ENCODE measurements around the gene NPPA.
"Not testable (repeated sequence)": the region's sequence is repeated elsewhere in the genome, so short reads cannot be mapped to it uniquely, and the experiment has no call there.

Gene NPPA

DNA sequence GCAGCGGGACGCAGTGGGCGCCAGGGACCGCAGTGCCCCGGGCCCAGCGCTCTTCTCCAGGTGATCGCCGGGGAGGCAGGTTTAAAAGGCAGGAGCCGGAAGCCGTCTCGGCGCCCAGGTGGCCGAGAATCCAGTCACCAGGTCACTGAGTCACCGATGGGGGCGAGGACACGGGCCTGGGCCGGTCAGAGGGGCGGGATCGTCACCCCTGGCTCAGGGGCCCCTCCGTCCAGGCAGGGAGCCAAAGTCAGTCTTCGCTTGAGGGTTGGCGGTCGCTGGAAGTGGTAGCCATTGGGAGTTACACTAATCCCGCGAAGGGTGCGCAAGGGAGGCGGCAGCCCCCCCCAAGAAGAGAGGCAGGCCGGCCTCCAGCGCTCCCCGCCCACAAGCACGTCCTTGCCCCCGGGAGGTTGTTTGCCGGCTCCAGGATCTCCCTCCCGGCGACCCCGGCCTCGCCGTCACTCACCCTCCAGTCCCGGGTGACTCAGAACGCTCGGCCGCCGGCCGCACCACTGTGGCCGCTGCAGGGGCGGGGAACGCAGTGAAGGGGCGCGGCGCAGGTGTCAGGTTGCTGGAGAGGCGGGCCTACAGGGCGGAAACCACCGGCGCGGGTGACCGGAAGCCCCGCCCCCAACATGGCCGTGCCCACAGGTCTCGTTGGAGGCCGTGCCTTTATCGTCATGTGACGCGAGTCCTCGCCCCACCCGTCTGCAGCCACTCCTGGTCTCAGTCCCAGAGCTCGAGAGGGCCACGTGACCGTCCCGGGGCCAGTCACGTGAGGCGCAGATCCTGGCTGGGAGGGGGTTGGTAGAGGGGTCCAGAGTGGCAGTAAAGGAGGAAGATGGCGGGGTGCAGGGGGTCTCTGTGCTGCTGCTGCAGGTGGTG is 41.9 kb downstream of the NPPA start, which contains the start of the genes CLCN6 and MTHFR:
Gene CLCN6, plus strand, starts transcription at position 770 of the 885 bp plus-strand sequence. Its CDS starts 72 bp downstream, at position 842.
Gene MTHFR, minus strand, starts transcription at position 543 of the 885 bp plus-strand sequence. CDS start 2,848 bp downstream, outside the sequence.
- peak; percentile 98 for DNase-seq

DNA sequence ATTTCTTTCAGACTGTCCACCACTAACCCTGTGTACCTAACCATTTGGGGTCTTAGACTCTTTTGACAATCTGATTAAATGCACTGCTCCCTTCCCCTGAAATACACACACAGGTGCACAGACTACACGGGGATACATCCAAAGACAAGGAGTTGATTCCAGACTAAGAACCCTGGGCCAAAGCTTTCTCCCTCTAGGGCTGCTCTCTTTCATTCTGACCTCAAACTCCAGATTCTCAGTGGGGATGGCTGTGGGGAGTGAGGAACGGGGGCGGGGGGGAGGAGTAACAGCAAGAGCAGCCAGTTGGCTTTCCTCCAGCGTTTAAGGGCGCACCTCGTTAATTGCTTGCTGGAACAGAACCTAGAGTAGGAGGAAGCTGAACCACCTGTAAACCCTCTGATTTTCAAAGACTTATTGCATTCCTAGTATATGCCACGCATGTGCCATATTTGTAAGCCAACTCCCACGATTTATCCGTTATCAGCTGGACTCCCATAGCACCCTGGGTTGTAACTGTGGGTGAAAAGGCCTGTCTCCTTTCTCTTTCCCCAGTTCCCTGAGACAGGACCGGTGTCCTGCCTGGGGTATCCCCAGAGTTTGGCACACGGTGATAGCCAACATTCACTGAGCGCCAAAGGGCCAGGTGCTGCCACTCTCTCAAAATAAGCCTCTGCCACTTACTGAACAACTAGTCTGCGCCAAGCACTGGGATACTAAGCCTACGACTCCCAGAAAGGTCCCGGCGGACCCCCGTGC is 42.7 kb downstream of the NPPA start:
- DNase-seq: peak; percentile 40

DNA sequence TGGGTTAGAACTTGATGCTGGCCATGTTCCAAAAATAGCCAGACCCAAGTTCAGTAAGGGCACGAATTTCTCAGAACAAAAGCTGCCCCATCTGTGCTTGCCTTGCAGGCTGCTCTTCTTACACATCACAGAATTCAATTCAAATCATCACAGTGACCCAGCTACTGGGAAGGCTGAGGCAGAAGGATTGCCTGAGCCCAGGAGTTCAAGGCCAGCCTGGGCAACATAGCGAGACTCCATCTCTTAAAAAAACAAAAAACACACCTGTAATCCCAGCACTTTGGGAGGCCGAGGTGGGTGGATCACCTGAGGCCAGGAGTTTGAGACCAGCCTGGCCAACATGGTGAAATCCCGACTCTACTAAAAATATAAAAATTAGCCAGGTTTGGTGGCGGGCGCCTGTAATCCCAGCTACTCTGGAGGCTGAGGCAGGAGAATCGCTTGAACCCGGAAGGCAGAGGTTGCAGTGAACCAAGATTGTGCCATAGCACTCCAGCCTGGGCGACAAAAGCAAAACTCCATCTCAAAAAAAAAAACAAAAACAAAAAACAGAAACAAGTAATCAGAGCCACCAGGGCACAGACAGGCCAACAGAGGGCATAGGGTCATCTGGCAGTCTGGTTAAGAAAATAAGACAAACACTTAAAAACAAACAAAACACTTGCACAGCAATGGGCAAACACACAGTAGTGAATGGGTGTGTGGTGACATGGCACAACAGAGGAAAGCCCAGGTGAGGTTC is 43.5 kb downstream of the NPPA start:
- not testable (repeated sequence) for DNase-seq

DNA sequence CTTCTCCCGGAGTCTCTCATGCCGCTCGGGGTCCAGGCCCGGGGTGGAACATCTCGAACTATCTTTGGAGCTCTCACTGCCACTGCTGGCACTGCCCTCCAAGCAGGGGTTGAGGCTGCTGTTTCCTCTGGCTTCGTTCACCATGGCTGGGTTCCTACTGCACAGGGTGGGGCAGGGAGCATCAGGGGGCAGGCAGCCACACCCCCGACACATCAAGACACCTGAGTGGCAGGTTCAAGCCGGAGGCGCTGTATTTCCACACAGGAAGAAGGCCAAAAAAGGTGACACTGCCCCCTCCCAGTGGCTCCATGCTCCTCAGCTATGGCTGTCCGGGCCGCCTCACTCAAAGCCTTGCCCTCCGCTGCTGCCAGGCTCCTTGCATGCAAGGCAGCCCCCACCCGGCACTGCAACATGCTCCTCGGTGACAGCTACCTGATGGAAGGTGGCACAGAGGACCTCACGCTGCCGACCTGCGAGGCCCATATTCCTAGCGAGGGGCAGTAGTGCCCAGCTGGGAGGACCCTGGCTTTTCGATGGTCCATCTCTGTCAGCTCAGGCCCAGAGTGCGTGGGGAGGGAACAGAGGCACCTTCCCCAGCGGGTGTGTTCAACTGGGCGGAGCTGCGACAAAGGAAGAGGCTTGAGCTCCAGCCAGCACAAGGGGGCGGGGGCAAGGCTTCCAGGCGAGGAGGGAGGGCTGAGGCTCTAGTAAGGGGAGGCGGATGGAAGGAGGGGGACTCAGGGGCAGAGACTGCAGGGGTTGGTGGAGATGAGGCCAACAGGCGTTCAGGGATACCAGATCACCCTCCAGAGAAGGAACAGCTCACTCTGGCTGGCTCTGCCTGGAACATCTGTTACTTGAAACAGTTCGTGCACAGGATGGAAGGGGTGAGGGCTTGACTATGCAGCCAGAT is 44.4 kb downstream of the NPPA start:
- peak; percentile 86 for DNase-seq

DNA sequence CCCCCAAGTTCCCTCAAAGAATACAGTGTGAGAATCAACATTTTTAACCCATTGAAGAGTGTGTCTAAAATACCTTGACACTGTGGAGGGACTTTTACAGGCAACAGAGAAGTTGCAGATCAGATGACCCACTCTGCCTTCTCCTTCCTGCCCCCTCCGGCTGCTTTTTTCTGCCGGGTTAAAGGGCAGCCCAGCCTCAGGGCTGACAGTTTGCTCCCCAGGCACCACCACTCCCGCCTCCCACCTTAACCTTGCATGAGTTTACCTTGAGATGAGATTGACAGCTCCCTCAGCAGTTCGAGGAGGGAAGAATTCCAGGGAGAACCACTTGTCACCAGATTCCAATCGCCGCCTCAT is 45.0 kb downstream of the NPPA start:
- peak; percentile 8 for DNase-seq

DNA sequence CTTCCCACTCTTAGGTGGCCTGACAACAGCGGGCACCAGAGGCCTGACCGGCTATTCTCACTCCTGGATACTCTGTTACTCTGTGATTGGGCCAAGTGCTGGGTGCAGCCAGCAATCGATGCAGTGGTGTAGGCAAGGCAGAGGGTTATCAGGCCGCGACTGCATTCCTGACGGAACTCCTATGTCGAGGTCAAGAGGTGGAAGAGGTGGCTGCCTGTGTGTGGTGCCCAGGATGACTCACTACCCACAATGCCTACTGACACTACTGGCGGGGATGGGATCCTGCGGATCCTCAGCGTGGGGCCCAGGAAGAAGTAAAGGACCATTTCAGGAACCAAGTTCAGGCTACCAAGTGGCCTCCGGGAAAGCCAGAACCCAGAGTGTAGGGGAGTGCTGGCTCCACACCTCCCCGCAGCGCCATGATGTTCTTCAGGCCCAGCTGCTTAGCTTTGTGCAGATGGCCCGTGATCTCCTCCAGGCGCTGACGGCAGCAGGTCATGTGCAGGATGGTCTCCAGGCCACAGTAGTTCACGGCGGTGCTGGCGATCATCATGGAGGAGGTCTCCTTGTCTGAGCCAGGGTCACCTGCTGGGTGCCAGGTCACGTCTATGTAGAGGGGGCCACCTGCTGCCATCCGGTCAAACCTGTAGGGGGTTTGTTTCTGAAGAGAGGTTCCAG is 46.7 kb downstream of the NPPA start:
- no peak for DNase-seq

DNA sequence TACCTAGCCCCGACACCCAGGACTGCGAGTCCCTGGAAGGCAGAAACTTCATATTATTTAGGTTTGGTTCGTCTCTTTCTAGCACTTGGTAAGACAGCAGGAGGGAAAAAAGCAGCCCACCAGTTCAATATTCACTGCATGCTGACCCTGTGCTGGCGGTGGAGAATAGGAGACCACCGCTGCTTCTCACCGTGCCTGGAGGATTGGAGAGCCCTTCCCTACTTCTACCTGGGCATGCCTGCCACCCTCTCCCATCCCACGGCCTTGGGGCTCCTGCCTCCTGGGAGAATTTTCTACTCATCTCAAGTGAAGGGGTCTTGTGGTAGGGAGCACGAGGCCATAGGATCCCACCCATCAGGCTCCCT is 47.2 kb downstream of the NPPA start:
- no peak for DNase-seq

DNA sequence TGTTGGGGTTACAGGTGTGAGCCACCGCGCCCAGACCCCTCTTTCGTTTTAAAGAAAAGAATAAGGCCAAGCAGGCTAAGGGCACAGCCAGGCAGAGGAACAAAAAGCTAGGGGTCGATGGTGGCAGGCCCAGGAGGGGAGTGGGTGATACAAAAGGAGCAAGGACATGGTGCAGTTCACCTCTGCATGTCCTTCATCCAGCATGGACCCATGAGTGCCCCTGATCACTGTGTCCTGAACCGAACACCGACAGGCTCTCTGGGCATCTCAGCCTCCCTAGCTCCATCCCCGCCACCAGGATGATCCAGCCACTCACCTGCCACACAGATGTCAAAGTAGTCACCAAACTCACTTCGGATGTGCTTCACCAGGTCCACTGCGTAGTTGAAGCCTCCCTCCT is 47.7 kb downstream of the NPPA start:
- no peak for DNase-seq

DNA sequence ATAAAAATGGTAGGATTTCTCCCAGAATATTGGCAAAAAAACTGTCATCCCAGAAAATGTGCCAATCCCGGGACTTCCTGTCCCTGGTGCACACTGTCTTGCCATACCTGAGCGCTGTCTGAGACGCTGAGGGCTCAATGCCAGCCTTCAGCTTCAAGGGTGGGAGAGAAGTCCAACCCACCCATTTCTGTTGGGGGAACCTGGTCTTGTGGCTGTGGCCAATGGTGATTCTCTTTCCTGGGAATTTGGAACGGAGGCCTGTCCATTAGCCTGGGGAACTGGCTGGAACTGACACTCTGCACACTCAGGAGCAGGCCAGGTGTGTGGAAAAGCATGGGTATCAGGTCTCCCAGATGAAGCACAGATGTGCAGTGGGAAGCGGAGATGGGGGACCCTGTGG is 48.5 kb downstream of the NPPA start:
- no peak for DNase-seq

DNA sequence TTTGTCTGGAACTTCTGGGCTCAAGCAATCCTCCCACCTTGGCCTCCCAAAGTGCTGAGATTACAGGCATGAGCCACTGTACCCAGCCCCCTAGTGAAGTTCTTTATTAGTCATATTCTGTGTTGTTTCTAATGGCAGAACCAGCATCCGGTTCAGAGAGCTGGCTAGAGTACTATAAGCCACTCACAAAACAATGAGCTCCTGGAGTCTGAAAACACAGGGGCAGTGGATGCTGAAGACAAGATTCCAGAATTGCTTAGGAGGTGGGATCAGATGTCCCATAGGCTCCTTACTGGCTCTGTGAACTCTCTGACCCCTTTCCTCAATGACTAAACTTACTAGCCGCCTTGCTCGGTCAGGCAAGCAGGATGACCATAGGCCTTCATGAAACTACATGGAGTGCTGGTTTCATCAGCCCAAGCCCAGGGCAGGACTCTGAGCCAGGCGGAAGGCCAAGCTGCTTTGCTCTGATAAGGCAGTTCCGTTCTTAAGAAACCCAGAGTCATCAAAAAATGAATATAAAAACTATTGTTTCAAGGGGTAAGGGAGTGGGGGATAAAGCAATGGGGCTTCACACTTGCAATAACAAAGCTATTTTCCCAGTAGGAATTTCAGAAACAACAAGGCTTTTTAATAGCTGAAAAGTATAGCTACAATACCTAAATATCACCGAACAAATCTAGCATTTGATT is 49.9 kb downstream of the NPPA start:
- DNase-seq: peak; percentile 84

DNA sequence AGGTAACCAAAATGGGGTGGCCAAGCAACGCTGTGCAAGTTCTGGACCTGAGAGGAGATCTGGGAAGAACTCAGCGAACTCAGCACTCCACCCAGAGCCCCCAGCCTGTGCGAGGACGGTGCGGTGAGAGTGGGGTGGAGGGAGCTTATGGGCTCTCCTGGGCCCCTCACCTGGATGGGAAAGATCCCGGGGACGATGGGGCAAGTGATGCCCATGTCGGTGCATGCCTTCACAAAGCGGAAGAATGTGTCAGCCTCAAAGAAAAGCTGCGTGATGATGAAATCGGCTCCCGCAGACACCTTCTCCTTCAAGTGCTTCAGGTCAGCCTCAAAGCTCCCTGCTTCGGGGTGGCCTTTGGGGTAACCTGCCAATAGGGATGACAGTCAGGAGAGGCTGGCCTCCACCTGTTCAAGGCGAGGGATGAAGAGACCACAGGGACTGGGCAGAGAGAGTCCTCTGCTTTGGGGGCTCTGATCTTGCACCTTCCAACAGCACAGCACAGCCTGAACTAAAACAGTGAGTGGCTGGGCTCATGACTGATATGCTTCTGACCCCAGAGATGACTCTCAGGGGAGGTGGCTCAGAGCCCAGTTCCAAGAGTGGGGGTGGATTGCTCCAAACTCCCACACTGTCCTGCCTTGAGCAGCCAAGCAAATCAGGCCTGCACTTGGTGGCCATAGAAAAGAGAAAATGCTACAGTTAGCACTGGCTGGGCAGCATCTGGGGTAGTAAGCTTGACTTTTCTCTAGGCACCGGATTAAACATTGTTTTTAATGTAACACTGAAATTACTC is 51.4 kb downstream of the NPPA start:
- DNase-seq: peak; percentile 82
